GM12864 (cell line): ENCODE measurements around the gene ZNF385B.

Experiments
- DNase-seq: peaks from one replicate; pipeline ENCODE4 v3.0.0-alpha.2; 2011; ENCODE audit warnings: low read depth
- H3K4me3 ChIP-seq: 2 replicates; pipeline ENCODE4 v1.5.1; 2011; ENCODE audit warnings: mild to moderate bottlenecking, low read depth, low read length, control low read depth
- CTCF ChIP-seq: IDR thresholded peaks from 2 replicates; pipeline ENCODE4 v1.5.1; 2011; ENCODE audit warnings: low read depth, mild to moderate bottlenecking, moderate library complexity, low read length, control low read depth, inconsistent platforms; ENCODE audit errors: missing control alignments

Gene ZNF385B

DNA sequence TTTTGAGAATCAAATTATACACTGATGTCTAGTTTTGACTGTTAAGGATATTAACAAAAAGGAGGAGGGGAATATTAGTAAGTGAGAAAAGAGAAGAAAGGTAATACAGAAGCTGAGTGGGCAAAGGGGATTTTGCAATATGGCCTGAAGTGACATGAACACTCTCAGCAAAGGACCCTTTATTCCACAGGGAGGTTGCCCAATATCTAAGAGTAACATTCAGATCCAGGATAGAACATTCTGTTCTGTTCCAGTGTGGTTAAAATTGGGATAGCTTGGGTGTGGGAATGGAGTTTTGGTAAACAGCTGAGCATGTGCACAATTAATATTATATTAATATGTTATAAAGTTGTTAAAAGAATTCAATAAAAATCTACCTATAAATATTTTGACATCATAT, 120.1 kb downstream of the ZNF385B start:
- TF ChIP-seq CTCF: no peak

DNA sequence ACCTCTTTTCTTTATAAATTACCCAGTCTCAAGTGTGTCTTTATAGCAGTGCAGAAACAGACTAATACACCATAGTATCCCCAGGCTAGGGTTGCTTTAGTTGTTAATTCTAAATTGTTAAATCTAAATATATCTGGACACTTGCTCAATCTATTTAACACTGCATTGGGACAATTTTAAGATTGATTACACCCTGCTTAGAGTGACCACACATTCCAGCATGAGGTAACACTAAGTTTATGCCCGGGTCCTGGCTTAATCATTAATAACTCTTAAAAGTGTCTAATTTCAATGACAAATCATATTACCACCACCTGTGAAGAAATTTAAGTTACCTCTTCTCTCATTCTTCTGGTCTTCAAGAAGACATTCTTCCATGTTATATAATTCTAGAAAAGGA, 131.4 kb downstream of the ZNF385B start:
- no peak overlapping the region for H3K4me3 ChIP-seq
- TF ChIP-seq CTCF: no peak
- DNase-seq: no peak

More for the DNA sequence above, 120.1 kb downstream of the ZNF385B start:
- H3K4me3 ChIP-seq: no peak overlapping the region
- no peak for DNase-seq

- no peak for TF ChIP-seq CTCF
- no peak for DNase-seq
- no peak overlapping the region for H3K4me3 ChIP-seq
Observed at GRCh38 chr2:179726461-179727180, 134.8 kb downstream of the ZNF385B start.

DNA sequence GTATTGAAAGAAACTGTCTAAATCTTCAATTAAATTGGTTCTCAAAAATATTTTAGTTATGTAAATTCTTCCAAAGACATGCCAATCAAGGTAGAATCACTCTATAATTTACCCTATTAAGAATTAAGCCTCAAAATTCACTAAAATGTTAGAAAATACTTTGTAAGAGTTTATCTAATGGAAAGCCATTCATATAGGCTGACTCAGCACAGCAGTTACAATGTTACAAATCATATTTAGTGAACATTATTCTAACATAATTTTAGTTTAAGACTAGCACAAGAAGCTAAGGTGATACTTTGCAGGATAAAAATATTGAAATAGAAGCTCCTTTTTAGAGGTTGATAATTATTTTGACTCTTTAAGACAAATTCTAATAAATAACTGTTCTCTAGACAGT, 137.0 kb downstream of the ZNF385B start:
- no peak overlapping the region for H3K4me3 ChIP-seq
- TF ChIP-seq CTCF: no peak
- DNase-seq: no peak

- no peak overlapping the region for H3K4me3 ChIP-seq
- TF ChIP-seq CTCF: no peak
- no peak for DNase-seq
Observed at GRCh38 chr2:179720173-179720772, 141.1 kb downstream of the ZNF385B start.

GRCh38 chr2:179715871-179716270, 145.5 kb downstream of the ZNF385B start:
- TF ChIP-seq CTCF: no peak
- H3K4me3 ChIP-seq: no peak overlapping the region
- DNase-seq: no peak

- no peak for DNase-seq
- no peak for TF ChIP-seq CTCF
- no peak overlapping the region for H3K4me3 ChIP-seq
Observed at GRCh38 chr2:179715196-179715595, 146.2 kb downstream of the ZNF385B start.
